C4-2B (cell line): ENCODE data around the gene MCCC1.

Source experiments
- CTCF ChIP-seq: fragments of 450-650 bp; conservative IDR thresholded peaks from 2 replicates; pipeline ENCODE4 v1.5.1; 2017; ENCODE audit warnings: mild to moderate bottlenecking
- ZFX ChIP-seq: fragments of 450-650 bp; IDR thresholded peaks from 2 replicates; pipeline ENCODE4 v1.6.1; 2017

GRCh38 chr3:183006396-183007002 lies 92.8 kb downstream of the MCCC1 start:
- no peak for TF ChIP-seq CTCF
- TF ChIP-seq ZFX: no peak
